GM23338 (cell line): ENCODE data around the gene SEC24C. TPM values are rescaled to one million over a fixed set of nuclear protein-coding genes. Genes with fewer than 3 reads are reported as not detected.

ENCODE experiments used
- ATAC-seq: fragments of 200-7000 bp; cut with Tn5 transposase; 3 replicates; pipeline ENCODE4 v1.9.1; 2020
- DNase-seq: peaks from one replicate; pipeline ENCODE4 v3.0.0-alpha.2; 2015; ENCODE audit warnings: low spot score
- H2AFZ ChIP-seq: fragments of 200-600 bp; sonication (generic); 2 replicates; pipeline ENCODE4 v1.8.0; 2016; ENCODE audit warnings: antibody characterized with exemption, mild to moderate bottlenecking, moderate library complexity
- H3F3A ChIP-seq: fragments of 200-600 bp; sonication (generic); replicated peaks from 2 replicates; pipeline ENCODE4 v1.8.0; 2017; ENCODE audit warnings: antibody characterized with exemption, mixed run types, low read depth
- H3K27ac ChIP-seq: fragments of 200-600 bp; sonication (generic); 2 replicates; pipeline ENCODE4 v1.6.1; 2016; ENCODE audit warnings: low read depth
- H3K27me3 ChIP-seq: fragments of 200-600 bp; sonication (generic); 2 replicates; pipeline ENCODE4 v1.8.0; 2016; ENCODE audit warnings: mild to moderate bottlenecking, mixed run types, moderate library complexity; ENCODE audit not compliant: insufficient read depth
- H3K36me3 ChIP-seq: fragments of 200-600 bp; sonication (generic); 2 replicates; pipeline ENCODE4 v1.8.0; 2016; ENCODE audit warnings: mild to moderate bottlenecking; ENCODE audit not compliant: insufficient read depth
- H3K4me1 ChIP-seq: fragments of 200-600 bp; sonication (generic); 2 replicates; pipeline ENCODE4 v1.8.0; 2016; ENCODE audit warnings: mild to moderate bottlenecking, moderate library complexity; ENCODE audit not compliant: insufficient read depth
- H3K4me2 ChIP-seq: fragments of 200-600 bp; sonication (generic); 2 replicates; pipeline ENCODE4 v1.7.1; 2017; ENCODE audit warnings: mixed run types
- H3K4me3 ChIP-seq: fragments of 200-600 bp; sonication (generic); 2 replicates; pipeline ENCODE4 v1.6.1; 2016; ENCODE audit warnings: mixed run types
- H3K79me2 ChIP-seq: fragments of 200-600 bp; sonication (generic); replicated peaks from 2 replicates; pipeline ENCODE4 v1.8.0; 2017; ENCODE audit warnings: mild to moderate bottlenecking; ENCODE audit not compliant: insufficient read depth
- H3K9me2 ChIP-seq: fragments of 200-600 bp; sonication (generic); 2 replicates; pipeline ENCODE4 v1.8.0; 2017; ENCODE audit not compliant: insufficient read depth
- H4K20me1 ChIP-seq: fragments of 200-600 bp; sonication (generic); replicated peaks from 2 replicates; pipeline ENCODE4 v1.8.0; 2017; ENCODE audit warnings: mild to moderate bottlenecking; ENCODE audit not compliant: insufficient read depth
- H3K27ac Mint-ChIP-seq: 2 replicates; pipeline ENCODE4 v1.8.0; 2020; ENCODE audit warnings: inconsistent platforms, mild to moderate bottlenecking, moderate library complexity, mixed read lengths
- H3K27me3 Mint-ChIP-seq: 3 replicates; pipeline ENCODE4 v1.8.0; 2022; ENCODE audit warnings: low read depth, mild to moderate bottlenecking, moderate library complexity, mixed read lengths, inconsistent platforms; ENCODE audit not compliant: insufficient read depth, poor library complexity
- H3K36me3 Mint-ChIP-seq: 3 replicates; pipeline ENCODE4 v1.8.0; 2021; ENCODE audit warnings: low read depth, mild to moderate bottlenecking, inconsistent platforms, moderate library complexity, mixed read lengths
- H3K4me1 Mint-ChIP-seq: 3 replicates; pipeline ENCODE4 v1.8.0; 2020; ENCODE audit warnings: mild to moderate bottlenecking, inconsistent platforms, mixed read lengths
- H3K4me3 Mint-ChIP-seq: 3 replicates; pipeline ENCODE4 v1.8.0; 2021; ENCODE audit warnings: moderate library complexity, mild to moderate bottlenecking, inconsistent platforms, mixed read lengths
- H3K9me3 Mint-ChIP-seq: 3 replicates; pipeline ENCODE4 v1.8.0; 2020; ENCODE audit warnings: moderate library complexity, mild to moderate bottlenecking, inconsistent platforms, mixed read lengths
- CREB1 ChIP-seq: fragments of 250-450 bp; sonication (Bioruptor Pico); IDR thresholded peaks from 2 replicates; pipeline ENCODE4 v1.5.0; 2020; ENCODE audit warnings: low read depth, mild to moderate bottlenecking, moderate library complexity
- ETS1 ChIP-seq: IDR thresholded peaks from 2 replicates; pipeline ENCODE4 v1.6.1; 2016; ENCODE audit warnings: antibody characterized with exemption
- STAT1 ChIP-seq: IDR thresholded peaks from one replicate; pipeline ENCODE4 v1.6.1; 2016; ENCODE audit warnings: antibody characterized with exemption; ENCODE audit not compliant: unreplicated experiment
- ZNF114 ChIP-seq: fragments of 250-450 bp; sonication (Bioruptor Pico); IDR thresholded peaks from 2 replicates; pipeline ENCODE4 v1.5.0; 2020; ENCODE audit warnings: mild to moderate bottlenecking, moderate library complexity
- ZNF331 ChIP-seq: fragments of 250-450 bp; sonication (Bioruptor Pico); IDR thresholded peaks from 2 replicates; pipeline ENCODE4 v1.5.0; 2020; ENCODE audit warnings: low read depth, mild to moderate bottlenecking, moderate library complexity
- ZNF462 ChIP-seq: fragments of 250-450 bp; sonication (Bioruptor Pico); IDR thresholded peaks from 2 replicates; pipeline ENCODE4 v1.5.0; 2020; ENCODE audit warnings: mild to moderate bottlenecking, moderate library complexity
- polyA plus RNA-seq: library from polyadenylated mRNA; unstranded; fragments of >200 nt; fragmentation: Nextera tagmentation; extraction: Ambion mirVana; gene quantifications from 2 replicates; pipeline ENCODE4 v1.2.1, GENCODE V29; 2016
- total RNA-seq: library from RNA; depleted of rRNA; stranded (reverse); fragments of >200 nt; shearing (Covaris generic); gene quantifications from 2 replicates; pipeline ENCODE4 v1.2.3, GENCODE V29; 2014

SEC24C gene
- total and polyA plus RNA-seq, 2 experiments from 2014 or later: 16.9 to 64.2 TPM

- no peak for TF ChIP-seq ZNF462 (CRISPR knock-in tag)
Observed at GRCh38 chr10:73771722-73772280, 27.6 kb downstream of the SEC24C start (continued).

- Mint-ChIP-seq H3K4me3 (peak overlapping the region; percentile 91), H3K27me3 (peaks cover 13% of the 10 kb centered on the region), H3K9me3 (no peaks in the 10 kb centered on the region), H3K4me1 (peaks cover 27% of the 10 kb centered on the region), H3K36me3 (peaks cover 47% of the 10 kb centered on the region), H3K27ac (peak overlapping the region; percentile 76)
- H3K4me1 ChIP-seq: peaks cover 18% of the 10 kb centered on the region; the same call in 1 of the 2 replicates
- H3K27ac ChIP-seq: peak overlapping the region; percentile 52
- H4K20me1 ChIP-seq: peaks cover 9% of the 10 kb centered on the region
- peak overlapping the region; percentile 93 for H2AFZ ChIP-seq
- H3K36me3 ChIP-seq: peaks cover 2% of the 10 kb centered on the region; the same call in 1 of the 2 replicates
- ATAC-seq (peak; percentile 76), DNase-seq (peak; percentile 83)
- no peaks in the 10 kb centered on the region for H3K27me3 ChIP-seq
- H3K4me3 ChIP-seq: peak overlapping the region; percentile 88
- H3K79me2 ChIP-seq: peaks cover 17% of the 10 kb centered on the region; the same call in 1 of the 2 replicates
- no peaks in the 10 kb centered on the region for H3K9me2 ChIP-seq
- peak overlapping the region; percentile 96 for H3K4me2 ChIP-seq
- H3F3A ChIP-seq: peaks cover 40% of the 10 kb centered on the region
- TF ChIP-seq ZNF462 (CRISPR knock-in tag): no peak
- no peak for TF ChIP-seq ZNF114 (CRISPR knock-in tag)
- peak; percentile 71 for TF ChIP-seq CREB1
- no peak for TF ChIP-seq ETS1
- no peak for TF ChIP-seq STAT1
- TF ChIP-seq ZNF331 (CRISPR knock-in tag): no peak
Observed at GRCh38 chr10:73772281-73773151, 28.3 kb downstream of the SEC24C start.
